ENCODE data around the gene LRRC25. TPM values are rescaled to one million over a fixed set of nuclear protein-coding genes. Genes with fewer than 3 reads are reported as not detected.
A peak's percentile ranks its signal among the peaks of the same experiment; 100 is the strongest.

Gene LRRC25
- total RNA-seq, 1 experiment from 2014 or later: not detected

DNA sequence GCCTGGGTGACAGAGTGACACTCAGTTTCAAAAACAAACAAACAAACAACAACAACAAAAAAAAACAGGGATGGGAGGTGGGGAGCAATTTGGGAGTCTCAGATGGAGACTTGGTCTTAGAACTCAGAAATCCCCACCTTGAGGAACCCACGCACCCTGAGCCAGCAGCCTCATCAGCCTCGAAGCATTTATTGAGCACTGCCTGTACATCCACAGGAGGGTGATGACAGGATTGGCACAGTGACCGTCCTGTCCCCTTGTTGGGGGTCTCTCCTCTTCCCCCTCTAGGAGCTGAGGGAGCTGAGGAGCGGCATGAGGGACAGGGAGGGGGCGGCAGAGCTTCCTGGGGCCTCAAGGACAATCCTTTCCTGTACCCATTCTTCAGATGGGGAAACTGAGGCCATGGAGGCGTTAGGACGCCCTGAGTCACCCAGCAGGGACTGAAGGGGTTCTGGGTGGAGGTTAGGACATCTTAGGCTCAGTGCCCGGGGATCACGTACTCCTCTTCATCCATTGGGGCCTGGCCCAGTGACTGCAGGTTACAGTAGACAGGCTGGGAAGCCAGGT is 5.8 kb downstream of the LRRC25 start:
- Mint-ChIP-seq H3K36me3 (ENCODE audit: insufficient read depth in 1 of 3, low read depth in 3 of 3) (peaks cover 0 to 5% (median 5%) of the 10 kb centered on the region in 3 experiments; a peak in 1 of 7 replicates), H3K27me3 (ENCODE audit: low read depth) (peaks cover 38% of the 10 kb centered on the region), H3K4me1 (peaks cover 2 to 3% of the 10 kb centered on the region in 2 experiments; a peak in 2 of 4 replicates), H3K4me3 (no peak overlapping the region), H3K27ac (peak overlapping the region in 1 of 3 experiments; percentile 35; a peak in 1 of 7 replicates), H3K9me3 (no peaks in the 10 kb centered on the region)
- no peak overlapping the region for H2AFZ ChIP-seq (ENCODE audit: low read length)
- no peak overlapping the region for H4K5ac ChIP-seq (ENCODE audit: insufficient read length, low read depth, low read length)
- no peaks in the 10 kb centered on the region for H3K79me1 ChIP-seq (ENCODE audit: insufficient read depth, low read depth, low read length, poor library complexity, severe bottlenecking)
- no peak overlapping the region for H3K18ac ChIP-seq (ENCODE audit: insufficient read length, low read depth, low read length)
- H4K8ac ChIP-seq (replicated peaks; ENCODE audit: insufficient read length, low read depth, low read length): no peak overlapping the region
- H4K91ac ChIP-seq (ENCODE audit: insufficient read length, low read depth, low read length): no peak overlapping the region
- no peak overlapping the region for H2BK12ac ChIP-seq (ENCODE audit: insufficient read length, low read depth, low read length)
- no peak overlapping the region for H3K23ac ChIP-seq (ENCODE audit: insufficient read length, low read depth, low read length)
- H3T11ph ChIP-seq (ENCODE audit: low read length): no peak overlapping the region
- H2AK5ac ChIP-seq (ENCODE audit: insufficient read length, low read length): no peak overlapping the region
- H2BK120ac ChIP-seq (ENCODE audit: low read depth, low read length, poor library complexity, severe bottlenecking): no peak overlapping the region
- H4K20me1 ChIP-seq (ENCODE audit: control insufficient read depth, insufficient read depth, insufficient read length): no peaks in the 10 kb centered on the region
- no peaks in the 10 kb centered on the region for H3K27me3 ChIP-seq (ENCODE audit: insufficient read depth, low read length)
- H2BK5ac ChIP-seq (ENCODE audit: insufficient read length, low read length): no peak overlapping the region
- no peak overlapping the region for H3K4me2 ChIP-seq (ENCODE audit: insufficient read depth, insufficient read length, low read length)
- no peak overlapping the region for H3K9ac ChIP-seq (ENCODE audit: extremely low read depth, insufficient read length, low read length)
- no peak overlapping the region for H3K4ac ChIP-seq (ENCODE audit: low read depth, low read length)
- H3K4me1 ChIP-seq (ENCODE audit: insufficient read depth, low read length): no peaks in the 10 kb centered on the region
- no peak overlapping the region for H2BK20ac ChIP-seq (ENCODE audit: low read depth, low read length, poor library complexity, severe bottlenecking)
- no peak for TF ChIP-seq CTCF (conservative IDR thresholded peaks at IDR 0.05)
- H3K56ac ChIP-seq (ENCODE audit: insufficient read length, low read depth, low read length): no peak overlapping the region
- no peak overlapping the region for H3K14ac ChIP-seq (ENCODE audit: insufficient read depth, low read length)
- H3K79me2 ChIP-seq (ENCODE audit: insufficient read depth, low read length): no peaks in the 10 kb centered on the region
- H2BK15ac ChIP-seq (ENCODE audit: low read depth, low read length): no peak overlapping the region
- H3K27ac ChIP-seq (ENCODE audit: insufficient read length, low read depth, low read length): no peak overlapping the region
- H3K23me2 ChIP-seq (ENCODE audit: insufficient read length, low read depth, low read length, poor library complexity, severe bottlenecking): no peaks in the 10 kb centered on the region
- WGBS (ENCODE audit: extremely low coverage, insufficient read length, low lambda C conversion rate): no CpG with 5 or more reads among the region's 9 CpGs
- no peak for DNase-seq
- H3K9me3 ChIP-seq (ENCODE audit: control insufficient read depth, low read depth, low read length): no peaks in the 10 kb centered on the region
